ENCODE data around the gene AK8.
"Not testable (repeated sequence)": the region's sequence is repeated elsewhere in the genome, so short reads cannot be mapped to it uniquely, and the experiment has no call there.

Gene AK8

GRCh38 chr9:132797861-132798659 is 80.0 kb downstream of the AK8 start:
- DNase-seq (ENCODE audit: low read depth), result peak; percentile 36

- no peak for DNase-seq (ENCODE audit: low read depth)
These were observed 82.4 kb downstream of the AK8 start for GRCh38 chr9:132795511-132796303.

GRCh38 chr9:132794730-132795380 is 83.2 kb downstream of the AK8 start:
- no peak for DNase-seq (ENCODE audit: low read depth)

- DNase-seq (ENCODE audit: low read depth), result no peak
These were observed 84.2 kb downstream of the AK8 start for GRCh38 chr9:132793606-132794580.

- no peak for DNase-seq (ENCODE audit: low read depth)
These were observed 85.5 kb downstream of the AK8 start for GRCh38 chr9:132792547-132792946.

GRCh38 chr9:132791699-132792240 is 86.3 kb downstream of the AK8 start:
- no peak for DNase-seq (ENCODE audit: low read depth)

- DNase-seq (ENCODE audit: low read depth), result no peak
These were observed 88.4 kb downstream of the AK8 start for GRCh38 chr9:132789719-132790118.

GRCh38 chr9:132788378-132788777 is 89.7 kb downstream of the AK8 start:
- no peak for DNase-seq (ENCODE audit: low read depth)

GRCh38 chr9:132787748-132788159 is 90.3 kb downstream of the AK8 start:
- DNase-seq (ENCODE audit: low read depth), result peak; percentile 33

GRCh38 chr9:132784286-132784830 is 93.7 kb downstream of the AK8 start:
- no peak for DNase-seq (ENCODE audit: low read depth)

GRCh38 chr9:132783006-132783405 is 95.1 kb downstream of the AK8 start:
- DNase-seq (ENCODE audit: low read depth), result no peak

- no peak for DNase-seq (ENCODE audit: low read depth)
These were observed 96.0 kb downstream of the AK8 start for GRCh38 chr9:132782037-132782436.

- peak; percentile 6 for DNase-seq (ENCODE audit: low read depth)
These were observed 97.7 kb downstream of the AK8 start for GRCh38 chr9:132780230-132781007.

GRCh38 chr9:132776891-132777290 is 101.2 kb downstream of the AK8 start:
- no peak for DNase-seq (ENCODE audit: low read depth)

GRCh38 chr9:132776268-132776667 is 101.8 kb downstream of the AK8 start:
- DNase-seq (ENCODE audit: low read depth), result no peak

GRCh38 chr9:132775720-132776119 is 102.4 kb downstream of the AK8 start:
- no peak for DNase-seq (ENCODE audit: low read depth)

- DNase-seq (ENCODE audit: low read depth), result no peak
These were observed 103.2 kb downstream of the AK8 start for GRCh38 chr9:132774886-132775285.

- no peak for DNase-seq (ENCODE audit: low read depth)
These were observed 104.2 kb downstream of the AK8 start for GRCh38 chr9:132773764-132774339.

GRCh38 chr9:132773093-132773492 is 105.0 kb downstream of the AK8 start:
- DNase-seq (ENCODE audit: low read depth), result no peak

- not testable (repeated sequence) for DNase-seq (ENCODE audit: low read depth)
These were observed 106.3 kb downstream of the AK8 start for GRCh38 chr9:132771752-132772151.

All from amniotic epithelial cell (primary cell).